ENCODE results near the gene HRH2.
A peak's percentile ranks its signal among the peaks of the same experiment; 100 is the strongest.

The HRH2 gene

GRCh38 chr5:175734016-175734415 is 76.1 kb downstream of the HRH2 start:
- Histone ChIP-seq H3K36me3 (ENCODE audit: control insufficient read depth, insufficient read depth, low read length, severe bottlenecking) (no peaks in the 10 kb centered on the region), H3K4me3 (ENCODE audit: low read length) (no peak overlapping the region), H3K4me1 (ENCODE audit: control insufficient read depth, insufficient read depth, low read length) (no peaks in the 10 kb centered on the region), H3K9ac (ENCODE audit: low read length) (no peak overlapping the region), H3K9me3 (ENCODE audit: control insufficient read depth, low read length) (peaks cover 6% of the 10 kb centered on the region), H3K27me3 (replicated peaks; ENCODE audit: control insufficient read depth, insufficient read depth, low read length) (peaks cover 42% of the 10 kb centered on the region)
- DNase-seq (ENCODE audit: low read depth): no peak

- Histone ChIP-seq H3K36me3 (ENCODE audit: control insufficient read depth, insufficient read depth, low read length, severe bottlenecking) (no peaks in the 10 kb centered on the region), H3K9ac (ENCODE audit: low read length) (no peak overlapping the region), H3K4me3 (ENCODE audit: low read length) (no peak overlapping the region), H3K4me1 (ENCODE audit: control insufficient read depth, insufficient read depth, low read length) (no peaks in the 10 kb centered on the region), H3K9me3 (ENCODE audit: control insufficient read depth, low read length) (peaks cover 6% of the 10 kb centered on the region), H3K27me3 (replicated peaks; ENCODE audit: control insufficient read depth, insufficient read depth, low read length) (peaks cover 39% of the 10 kb centered on the region)
- no peak for DNase-seq (ENCODE audit: low read depth)
Measured at GRCh38 chr5:175734501-175734900, 76.6 kb downstream of the HRH2 start.

- no peak overlapping the region for H3K9ac ChIP-seq (ENCODE audit: low read length)
- H3K27me3 ChIP-seq (replicated peaks; ENCODE audit: control insufficient read depth, insufficient read depth, low read length): peaks cover 35% of the 10 kb centered on the region
- peaks cover 6% of the 10 kb centered on the region for H3K9me3 ChIP-seq (ENCODE audit: control insufficient read depth, low read length)
- no peak overlapping the region for H3K4me3 ChIP-seq (ENCODE audit: low read length)
- H3K36me3 ChIP-seq (ENCODE audit: control insufficient read depth, insufficient read depth, low read length, severe bottlenecking): no peaks in the 10 kb centered on the region
- DNase-seq (ENCODE audit: low read depth): no peak
- no peaks in the 10 kb centered on the region for H3K4me1 ChIP-seq (ENCODE audit: control insufficient read depth, insufficient read depth, low read length)
Measured at GRCh38 chr5:175735701-175736100, 77.8 kb downstream of the HRH2 start.

DNA sequence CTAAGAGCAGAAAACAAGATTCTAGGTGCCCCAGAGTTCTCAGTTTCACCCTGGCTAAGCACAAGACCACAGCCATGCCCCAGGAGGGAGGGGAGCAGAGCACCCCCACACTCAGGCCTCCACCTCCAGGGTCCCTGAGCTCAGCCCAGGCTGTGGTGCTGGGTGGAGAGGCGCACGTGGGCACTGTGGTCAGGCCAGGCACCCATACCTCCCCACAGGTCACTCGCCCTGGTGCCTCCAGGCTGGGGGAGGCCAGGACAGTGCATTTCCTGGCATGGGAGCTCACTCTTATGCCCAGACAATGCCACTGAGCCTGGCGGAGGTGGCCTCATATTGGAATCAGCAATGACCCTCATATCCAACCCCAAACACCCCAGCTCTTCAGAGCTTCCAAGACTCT is 78.8 kb downstream of the HRH2 start:
- peaks cover 33% of the 10 kb centered on the region for H3K27me3 ChIP-seq (replicated peaks; ENCODE audit: control insufficient read depth, insufficient read depth, low read length)
- no peak overlapping the region for H3K9ac ChIP-seq (ENCODE audit: low read length)
- DNase-seq (ENCODE audit: low read depth): no peak
- H3K4me3 ChIP-seq (ENCODE audit: low read length): no peak overlapping the region
- H3K4me1 ChIP-seq (ENCODE audit: control insufficient read depth, insufficient read depth, low read length): no peaks in the 10 kb centered on the region
- H3K36me3 ChIP-seq (ENCODE audit: control insufficient read depth, insufficient read depth, low read length, severe bottlenecking): no peaks in the 10 kb centered on the region
- H3K9me3 ChIP-seq (ENCODE audit: control insufficient read depth, low read length): peaks cover 6% of the 10 kb centered on the region

DNA sequence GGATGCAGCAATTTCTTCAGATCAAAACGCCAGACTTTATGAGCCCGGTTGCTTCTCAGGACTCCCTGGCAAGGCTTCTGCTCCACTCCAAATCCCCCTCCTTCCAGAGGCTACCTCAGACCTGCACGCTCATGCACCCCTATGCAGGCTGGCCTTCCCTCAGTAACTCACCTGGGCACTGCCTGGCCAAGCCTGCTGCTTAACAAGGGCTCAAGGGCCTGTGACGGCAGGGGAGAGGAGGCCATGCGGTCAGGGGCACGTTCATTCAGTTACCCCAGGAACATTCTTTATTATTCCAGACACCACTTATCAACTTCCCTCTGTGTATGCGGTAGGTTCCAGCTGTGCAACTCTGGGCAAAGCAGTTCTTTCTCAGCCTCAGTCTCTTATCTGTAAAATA is 79.6 kb downstream of the HRH2 start:
- Histone ChIP-seq H3K9ac (ENCODE audit: low read length) (no peak overlapping the region), H3K9me3 (ENCODE audit: control insufficient read depth, low read length) (peaks cover 6% of the 10 kb centered on the region), H3K36me3 (ENCODE audit: control insufficient read depth, insufficient read depth, low read length, severe bottlenecking) (no peaks in the 10 kb centered on the region), H3K4me1 (ENCODE audit: control insufficient read depth, insufficient read depth, low read length) (no peaks in the 10 kb centered on the region), H3K4me3 (ENCODE audit: low read length) (no peak overlapping the region), H3K27me3 (replicated peaks; ENCODE audit: control insufficient read depth, insufficient read depth, low read length) (peaks cover 29% of the 10 kb centered on the region)
- DNase-seq (ENCODE audit: low read depth): no peak

DNA sequence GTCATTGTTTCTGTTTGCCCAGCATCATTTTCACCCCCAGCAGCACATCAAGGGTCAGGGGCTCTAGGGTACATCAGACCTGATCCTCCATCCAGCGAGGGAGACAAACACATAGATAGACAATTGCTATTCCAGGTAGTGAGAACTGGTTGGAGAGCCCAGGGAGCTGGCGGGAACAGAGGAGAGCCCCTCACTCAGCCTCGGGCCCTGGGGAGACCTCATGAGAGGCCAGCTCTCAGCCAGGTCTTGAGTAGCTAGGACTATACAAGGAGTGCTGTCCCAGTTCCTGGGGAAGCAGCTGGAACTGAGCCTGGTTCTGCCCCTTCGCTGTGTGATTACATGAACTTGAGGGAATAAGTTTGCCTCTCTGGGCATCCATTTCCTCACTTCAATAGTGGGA is 80.3 kb downstream of the HRH2 start:
- DNase-seq (ENCODE audit: low read depth): no peak
- Histone ChIP-seq H3K4me3 (ENCODE audit: low read length) (no peak overlapping the region), H3K4me1 (ENCODE audit: control insufficient read depth, insufficient read depth, low read length) (no peaks in the 10 kb centered on the region), H3K9ac (ENCODE audit: low read length) (no peak overlapping the region), H3K9me3 (ENCODE audit: control insufficient read depth, low read length) (peaks cover 4% of the 10 kb centered on the region), H3K36me3 (ENCODE audit: control insufficient read depth, insufficient read depth, low read length, severe bottlenecking) (no peaks in the 10 kb centered on the region), H3K27me3 (replicated peaks; ENCODE audit: control insufficient read depth, insufficient read depth, low read length) (peaks cover 31% of the 10 kb centered on the region)

GRCh38 chr5:175738602-175739133 is 80.8 kb downstream of the HRH2 start:
- no peak for DNase-seq (ENCODE audit: low read depth)
- no peaks in the 10 kb centered on the region for H3K36me3 ChIP-seq (ENCODE audit: control insufficient read depth, insufficient read depth, low read length, severe bottlenecking)
- no peak overlapping the region for H3K4me3 ChIP-seq (ENCODE audit: low read length)
- no peaks in the 10 kb centered on the region for H3K4me1 ChIP-seq (ENCODE audit: control insufficient read depth, insufficient read depth, low read length)
- peaks cover 27% of the 10 kb centered on the region for H3K27me3 ChIP-seq (replicated peaks; ENCODE audit: control insufficient read depth, insufficient read depth, low read length)
- no peak overlapping the region for H3K9ac ChIP-seq (ENCODE audit: low read length)
- no peaks in the 10 kb centered on the region for H3K9me3 ChIP-seq (ENCODE audit: control insufficient read depth, low read length)

- Histone ChIP-seq H3K4me3 (ENCODE audit: low read length) (no peak overlapping the region), H3K9me3 (ENCODE audit: control insufficient read depth, low read length) (no peaks in the 10 kb centered on the region), H3K9ac (ENCODE audit: low read length) (no peak overlapping the region), H3K27me3 (replicated peaks; ENCODE audit: control insufficient read depth, insufficient read depth, low read length) (peaks cover 33% of the 10 kb centered on the region), H3K4me1 (ENCODE audit: control insufficient read depth, insufficient read depth, low read length) (no peaks in the 10 kb centered on the region), H3K36me3 (ENCODE audit: control insufficient read depth, insufficient read depth, low read length, severe bottlenecking) (no peaks in the 10 kb centered on the region)
- DNase-seq (ENCODE audit: low read depth): no peak
Measured at GRCh38 chr5:175740014-175740413, 82.1 kb downstream of the HRH2 start.

- Histone ChIP-seq H3K4me3 (ENCODE audit: low read length) (no peak overlapping the region), H3K36me3 (ENCODE audit: control insufficient read depth, insufficient read depth, low read length, severe bottlenecking) (no peaks in the 10 kb centered on the region), H3K4me1 (ENCODE audit: control insufficient read depth, insufficient read depth, low read length) (no peaks in the 10 kb centered on the region), H3K9ac (ENCODE audit: low read length) (no peak overlapping the region), H3K27me3 (replicated peaks; ENCODE audit: control insufficient read depth, insufficient read depth, low read length) (peaks cover 33% of the 10 kb centered on the region), H3K9me3 (ENCODE audit: control insufficient read depth, low read length) (no peaks in the 10 kb centered on the region)
- DNase-seq (ENCODE audit: low read depth): no peak
Measured at GRCh38 chr5:175741556-175741955, 83.7 kb downstream of the HRH2 start.

DNA sequence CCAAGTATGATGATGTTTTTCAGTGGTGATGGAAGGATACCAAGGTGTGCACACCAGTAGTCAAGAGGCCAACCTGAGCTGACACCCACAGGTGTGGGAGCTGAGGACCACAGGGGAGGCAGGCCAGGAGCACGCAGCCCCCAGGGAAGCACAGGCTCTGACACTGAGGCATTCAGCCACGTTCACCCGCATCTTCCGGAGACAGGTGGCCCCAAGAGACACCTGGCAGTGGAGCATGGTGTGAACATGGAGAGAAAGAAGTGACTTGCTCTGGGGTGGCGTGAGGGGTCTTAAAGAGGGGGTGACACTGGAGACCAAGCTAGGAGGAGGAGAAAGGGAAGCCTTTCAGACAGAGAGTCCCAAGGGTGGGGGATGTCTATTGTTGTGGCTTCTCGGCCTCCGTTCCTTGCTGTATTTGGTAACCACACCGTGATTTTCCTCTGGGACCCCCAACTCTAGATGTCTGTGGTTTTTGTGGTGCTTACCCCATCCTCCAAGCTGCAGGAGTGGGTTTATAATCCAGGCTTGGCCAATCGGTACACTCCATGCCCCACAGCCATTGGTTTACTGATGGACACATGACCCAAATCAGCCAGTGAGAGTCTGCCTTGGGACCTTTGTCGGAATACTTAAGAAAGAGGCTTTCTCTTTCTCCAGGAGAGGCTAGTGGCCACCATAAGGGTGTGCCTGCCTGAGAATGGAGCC is 84.6 kb downstream of the HRH2 start:
- H3K9ac ChIP-seq (ENCODE audit: low read length): no peak overlapping the region
- no peaks in the 10 kb centered on the region for H3K4me1 ChIP-seq (ENCODE audit: control insufficient read depth, insufficient read depth, low read length)
- no peak for DNase-seq (ENCODE audit: low read depth)
- no peaks in the 10 kb centered on the region for H3K9me3 ChIP-seq (ENCODE audit: control insufficient read depth, low read length)
- H3K36me3 ChIP-seq (ENCODE audit: control insufficient read depth, insufficient read depth, low read length, severe bottlenecking): no peaks in the 10 kb centered on the region
- no peak overlapping the region for H3K4me3 ChIP-seq (ENCODE audit: low read length)
- H3K27me3 ChIP-seq (replicated peaks; ENCODE audit: control insufficient read depth, insufficient read depth, low read length): peaks cover 26% of the 10 kb centered on the region

DNA sequence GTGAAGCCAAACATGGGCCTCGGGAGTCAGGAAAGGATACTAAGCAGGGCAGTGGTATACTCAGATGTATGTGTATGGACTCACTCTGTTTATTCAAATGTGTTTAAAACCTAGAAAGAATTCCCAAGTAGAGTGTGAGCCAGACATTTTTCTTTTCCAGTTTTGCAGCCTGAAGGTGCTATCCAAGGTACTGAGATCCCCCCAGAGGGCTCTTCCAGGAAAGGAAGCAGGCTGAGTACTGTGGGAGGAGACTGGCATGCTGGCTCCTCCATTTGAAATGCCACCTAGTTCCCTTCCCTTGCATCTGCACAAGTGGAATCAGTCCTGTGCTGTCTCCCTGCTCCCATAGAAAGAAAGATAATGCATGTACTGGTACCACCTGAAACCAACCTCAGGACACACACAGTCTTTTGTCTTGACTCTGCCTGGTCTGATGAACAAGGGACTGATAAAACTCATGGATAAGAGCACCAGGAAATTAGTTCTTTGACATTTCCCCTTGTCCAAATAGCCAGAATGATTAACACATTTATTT is 85.9 kb downstream of the HRH2 start:
- H3K27me3 ChIP-seq (replicated peaks; ENCODE audit: control insufficient read depth, insufficient read depth, low read length): peaks cover 23% of the 10 kb centered on the region
- no peaks in the 10 kb centered on the region for H3K4me1 ChIP-seq (ENCODE audit: control insufficient read depth, insufficient read depth, low read length)
- no peak overlapping the region for H3K9ac ChIP-seq (ENCODE audit: low read length)
- no peak overlapping the region for H3K4me3 ChIP-seq (ENCODE audit: low read length)
- DNase-seq (ENCODE audit: low read depth): peak; percentile 6
- no peaks in the 10 kb centered on the region for H3K36me3 ChIP-seq (ENCODE audit: control insufficient read depth, insufficient read depth, low read length, severe bottlenecking)
- no peaks in the 10 kb centered on the region for H3K9me3 ChIP-seq (ENCODE audit: control insufficient read depth, low read length)
